NAMALWA (cell line): ENCODE data around the gene DYRK1A.
"Not testable (repeated sequence)": the region's sequence is repeated elsewhere in the genome, so short reads cannot be mapped to it uniquely, and the experiment has no call there.

Experiments used
- DNase-seq: peaks from one replicate; pipeline ENCODE4 v3.0.0-alpha.2; 2015; ENCODE audit warnings: low spot score

DYRK1A gene

GRCh38 chr21:37366482-37367316 lies at the start of gene DYRK1A:
Gene DYRK1A, plus strand, starts transcription at chr21:37366773. Its CDS starts 53,602 bp downstream, at chr21:37420375.
- peak; percentile 100 for DNase-seq

- DNase-seq, result no peak
Observed at GRCh38 chr21:37319551-37319950, 47.0 kb upstream of the DYRK1A start.

GRCh38 chr21:37322084-37322483 lies 44.5 kb upstream of the DYRK1A start:
- DNase-seq, result no peak

GRCh38 chr21:37324558-37324957 lies 42.0 kb upstream of the DYRK1A start:
- DNase-seq, result no peak

GRCh38 chr21:37328147-37328546 lies 38.4 kb upstream of the DYRK1A start:
- not testable (repeated sequence) for DNase-seq

GRCh38 chr21:37331411-37331810 lies 35.2 kb upstream of the DYRK1A start:
- DNase-seq, result no peak

GRCh38 chr21:37335053-37335452 lies 31.5 kb upstream of the DYRK1A start:
- no peak for DNase-seq

GRCh38 chr21:37337179-37337578 lies 29.4 kb upstream of the DYRK1A start:
- DNase-seq, result no peak

GRCh38 chr21:37337831-37338230 lies 28.7 kb upstream of the DYRK1A start:
- DNase-seq, result no peak

- DNase-seq, result no peak
Observed at GRCh38 chr21:37338671-37339551, 27.7 kb upstream of the DYRK1A start.

- no peak for DNase-seq
Observed at GRCh38 chr21:37339552-37339939, 27.0 kb upstream of the DYRK1A start.

- no peak for DNase-seq
Observed at GRCh38 chr21:37341254-37341960, 25.2 kb upstream of the DYRK1A start.

GRCh38 chr21:37342046-37342632 lies 24.4 kb upstream of the DYRK1A start:
- no peak for DNase-seq

GRCh38 chr21:37346841-37347430 lies 19.6 kb upstream of the DYRK1A start:
- no peak for DNase-seq

- no peak for DNase-seq
Observed at GRCh38 chr21:37348664-37349063, 17.9 kb upstream of the DYRK1A start.

GRCh38 chr21:37350472-37350871 lies 16.1 kb upstream of the DYRK1A start:
- no peak for DNase-seq

GRCh38 chr21:37356706-37357105 lies 9.9 kb upstream of the DYRK1A start:
- DNase-seq, result no peak

- DNase-seq, result no peak
Observed at GRCh38 chr21:37357691-37358090, 8.9 kb upstream of the DYRK1A start.

GRCh38 chr21:37358397-37358796 lies 8.2 kb upstream of the DYRK1A start:
- no peak for DNase-seq

GRCh38 chr21:37363936-37364335 lies 2.6 kb upstream of the DYRK1A start:
- DNase-seq, result no peak

- peak; percentile 41 for DNase-seq
Observed at GRCh38 chr21:37364722-37365121, 1.9 kb upstream of the DYRK1A start.
